WTC11 (cell line): ENCODE data around the gene MC5R. TPM values are rescaled to one million over a fixed set of nuclear protein-coding genes. Genes with fewer than 3 reads are reported as not detected.
A peak's percentile ranks its signal among the peaks of the same experiment; 100 is the strongest.

Experiments used
- ATAC-seq: fragments of 200-7000 bp; cut with Tn5 transposase; 2 replicates; pipeline ENCODE4 v1.10.0; 2021; ENCODE audit warnings: mild to moderate bottlenecking, moderate library complexity
- CTCF ChIA-PET: fragments of 300-600 bp; sonication (Branson Sonifier 250); formaldehyde crosslinking; loops from one replicate; lab custom pipeline; 2021; ENCODE audit warnings: antibody characterized with exemption; lab: Charles Lee
- POLR2A ChIA-PET: fragments of 350-600 bp; sonication (Branson Sonifier 250); formaldehyde crosslinking; loops from one replicate; lab custom pipeline; 2021; ENCODE audit warnings: antibody characterized with exemption; lab: Charles Lee
- DNase-seq: peaks from one replicate; pipeline ENCODE4 v3.0.0; 2021; ENCODE audit warnings: low spot score
- H3K27ac Mint-ChIP-seq: 2 replicates; pipeline ENCODE4 v1.8.0; 2021; ENCODE audit warnings: mixed read lengths
- H3K27me3 Mint-ChIP-seq: 2 replicates; pipeline ENCODE4 v1.8.0; 2021; ENCODE audit warnings: low read depth, mild to moderate bottlenecking, moderate library complexity, mixed read lengths
- H3K36me3 Mint-ChIP-seq: 2 replicates; pipeline ENCODE4 v1.8.0; 2021; ENCODE audit warnings: mixed read lengths
- H3K4me1 Mint-ChIP-seq: 2 replicates; pipeline ENCODE4 v1.8.0; 2022; ENCODE audit warnings: mixed read lengths
- H3K4me3 Mint-ChIP-seq: 2 replicates; pipeline ENCODE4 v1.8.0; 2021; ENCODE audit warnings: mild to moderate bottlenecking, moderate library complexity, mixed read lengths
- H3K9me3 Mint-ChIP-seq: 2 replicates; pipeline ENCODE4 v1.8.0; 2021; ENCODE audit warnings: mixed read lengths
- ATF1 ChIP-seq: sonication (generic); formaldehyde crosslinking; IDR thresholded peaks from 2 replicates; pipeline ENCODE4 v1.8.1; 2023; ENCODE audit warnings: mild to moderate bottlenecking, moderate library complexity, missing genetic modification reagents
- CBFB ChIP-seq: sonication (generic); formaldehyde crosslinking; IDR thresholded peaks from 2 replicates; pipeline ENCODE4 v1.8.1; 2022; ENCODE audit warnings: mild to moderate bottlenecking, low read depth, missing genetic modification reagents
- EMX1 ChIP-seq: fragments of 250-450 bp; sonication (Bioruptor Pico); IDR thresholded peaks from 2 replicates; pipeline ENCODE4 v1.8.0; 2021; ENCODE audit warnings: mild to moderate bottlenecking
- JUN ChIP-seq: sonication (generic); formaldehyde crosslinking; IDR thresholded peaks from 2 replicates; pipeline ENCODE4 v1.8.0; 2023; ENCODE audit warnings: mild to moderate bottlenecking, missing genetic modification reagents
- NFATC4 ChIP-seq: fragments of 250-450 bp; sonication (Bioruptor Pico); IDR thresholded peaks from 2 replicates; pipeline ENCODE4 v1.9.0; 2021; ENCODE audit warnings: mild to moderate bottlenecking
- NFYB ChIP-seq: sonication (generic); formaldehyde crosslinking; conservative IDR thresholded peaks from 2 replicates; pipeline ENCODE4 v1.8.0; 2022; ENCODE audit warnings: low read depth, missing genetic modification reagents
- NR3C1 ChIP-seq: sonication (generic); formaldehyde crosslinking; conservative IDR thresholded peaks from 2 replicates; pipeline ENCODE4 v1.8.1; 2023; ENCODE audit warnings: low read depth, mild to moderate bottlenecking, missing genetic modification reagents
- SOX15 ChIP-seq: fragments of 250-450 bp; sonication (Bioruptor Pico); IDR thresholded peaks from 2 replicates; pipeline ENCODE4 v1.9.0; 2021; ENCODE audit warnings: mild to moderate bottlenecking
- SP1 ChIP-seq: sonication (generic); formaldehyde crosslinking; conservative IDR thresholded peaks from 2 replicates; pipeline ENCODE4 v1.8.1; 2022; ENCODE audit warnings: missing genetic modification reagents
- TCF7 ChIP-seq: sonication (generic); formaldehyde crosslinking; IDR thresholded peaks from 2 replicates; pipeline ENCODE4 v1.8.0; 2022; ENCODE audit warnings: mild to moderate bottlenecking, low read depth, missing genetic modification reagents, moderate library complexity
- TEAD1 ChIP-seq: sonication (generic); formaldehyde crosslinking; IDR thresholded peaks from 2 replicates; pipeline ENCODE4 v1.8.0; 2022; ENCODE audit warnings: mild to moderate bottlenecking, missing genetic modification reagents
- ZNF121 ChIP-seq: sonication (generic); formaldehyde crosslinking; IDR thresholded peaks from 2 replicates; pipeline ENCODE4 v1.8.0; 2023; ENCODE audit warnings: missing genetic modification reagents
- ZNF317 ChIP-seq: sonication (generic); formaldehyde crosslinking; IDR thresholded peaks from 2 replicates; pipeline ENCODE4 v1.8.1; 2023; ENCODE audit warnings: low read depth, mild to moderate bottlenecking, moderate library complexity, missing genetic modification reagents, borderline replicate concordance
- ZNF423 ChIP-seq: fragments of 250-450 bp; sonication (Bioruptor Pico); IDR thresholded peaks from 2 replicates; pipeline ENCODE4 v2.1.2; 2022; ENCODE audit warnings: mild to moderate bottlenecking, moderate library complexity
- total RNA-seq: library from RNA; stranded (reverse); gene quantifications from 3 replicates; pipeline ENCODE4 v1.2.3, GENCODE V29; 2021
- TF ChIP-seq, protein P1 (sequence below): sonication (generic); formaldehyde crosslinking; IDR thresholded peaks from 2 replicates; pipeline ENCODE4 v1.8.1; 2022; ENCODE audit warnings: mild to moderate bottlenecking, moderate library complexity, missing genetic modification reagents
- TF ChIP-seq, protein P2 (sequence below): fragments of 250-450 bp; sonication (Bioruptor Pico); IDR thresholded peaks from 2 replicates; pipeline ENCODE4 v1.9.0; 2021; ENCODE audit warnings: mild to moderate bottlenecking
- TF ChIP-seq, protein P3 (sequence below): sonication (generic); formaldehyde crosslinking; IDR thresholded peaks from 2 replicates; pipeline ENCODE4 v1.8.1; 2023; ENCODE audit warnings: mild to moderate bottlenecking, missing genetic modification reagents, borderline replicate concordance
- TF ChIP-seq, protein P4 (sequence below): sonication (generic); formaldehyde crosslinking; IDR thresholded peaks from 2 replicates; pipeline ENCODE4 v1.8.1; 2023; ENCODE audit warnings: mild to moderate bottlenecking, missing genetic modification reagents, moderate library complexity
- TF ChIP-seq, protein P5 (sequence below): sonication (generic); formaldehyde crosslinking; IDR thresholded peaks from 2 replicates; pipeline ENCODE4 v1.8.1; 2022; ENCODE audit warnings: low read depth, missing genetic modification reagents, borderline replicate concordance
- TF ChIP-seq, protein P6 (sequence below): sonication (generic); formaldehyde crosslinking; IDR thresholded peaks from 2 replicates; pipeline ENCODE4 v1.8.1; 2022; ENCODE audit warnings: mild to moderate bottlenecking, missing genetic modification reagents, moderate library complexity, borderline replicate concordance

MC5R gene
- total RNA-seq, 1 experiment from 2014 or later: 0.15 TPM

DNA sequence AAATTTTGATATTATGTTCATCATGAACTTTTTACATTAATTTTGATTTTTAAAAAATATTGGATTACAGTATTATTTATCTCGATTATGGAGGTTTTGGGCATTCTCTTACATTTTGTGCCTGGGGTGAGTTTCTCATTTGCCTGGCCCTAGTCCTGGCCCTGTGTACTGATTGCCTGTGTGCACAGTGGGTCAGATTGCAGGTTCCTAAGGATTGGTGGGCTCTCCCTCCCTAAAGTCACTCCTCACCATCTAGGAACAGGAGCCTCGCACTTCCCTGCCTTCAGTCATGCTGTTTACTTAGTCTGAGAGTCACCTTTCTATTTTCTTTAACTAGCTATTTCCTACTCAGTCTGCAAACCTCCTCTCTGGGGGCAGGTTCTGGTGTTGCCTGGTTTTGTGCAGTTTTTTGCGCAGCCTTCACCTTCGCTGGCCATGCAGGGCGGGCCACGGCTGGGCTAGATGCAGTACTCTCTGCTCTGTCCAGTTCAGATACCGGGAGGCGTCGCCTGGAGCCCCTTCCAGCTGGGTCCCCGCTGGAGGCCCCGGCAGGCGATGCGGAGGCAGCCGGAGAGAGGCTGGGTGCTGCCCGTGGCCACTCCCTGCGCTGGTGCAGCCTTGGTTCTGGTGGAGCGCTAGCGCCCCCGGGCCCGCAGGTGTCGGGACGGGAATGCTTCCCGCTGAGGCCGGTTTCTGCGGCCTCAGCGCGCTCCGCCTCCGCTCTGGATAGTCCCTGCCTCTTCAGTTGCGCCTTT is 23.3 kb upstream of the MC5R start:
- H3K27ac Mint-ChIP-seq: no peak overlapping the region
- peaks cover 13% of the 10 kb centered on the region for H3K27me3 Mint-ChIP-seq
- no peaks in the 10 kb centered on the region; the same call in 1 of the 2 replicates for H3K36me3 Mint-ChIP-seq
- peaks cover 6% of the 10 kb centered on the region for H3K9me3 Mint-ChIP-seq
- peak; percentile 85 for ATAC-seq
- DNase-seq: peak; percentile 74
- H3K4me1 Mint-ChIP-seq: peaks cover 46% of the 10 kb centered on the region
- CTCF ChIA-PET: interaction anchor here (0.8 to 4.9 kb wide), 3 partner anchors 12 to 24 kb away, joined by 3 to 36 read pairs (median 4); partner anchors contain the start of gene MC5R
- POLR2A ChIA-PET: no interaction called here
- H3K4me3 Mint-ChIP-seq: peak overlapping the region; percentile 68
- peak; percentile 96 for TF ChIP-seq ZNF423
- TF ChIP-seq CBFB (CRISPR knock-in tag): no peak
- TF ChIP-seq ZNF121 (CRISPR knock-in tag): 0 out of 2 replicates have a peak, but pooled peaks have one; percentile 52
- no peak for TF ChIP-seq TEAD1 (CRISPR knock-in tag)
- TF ChIP-seq, all 79 proteins: peak for 2

DNA sequence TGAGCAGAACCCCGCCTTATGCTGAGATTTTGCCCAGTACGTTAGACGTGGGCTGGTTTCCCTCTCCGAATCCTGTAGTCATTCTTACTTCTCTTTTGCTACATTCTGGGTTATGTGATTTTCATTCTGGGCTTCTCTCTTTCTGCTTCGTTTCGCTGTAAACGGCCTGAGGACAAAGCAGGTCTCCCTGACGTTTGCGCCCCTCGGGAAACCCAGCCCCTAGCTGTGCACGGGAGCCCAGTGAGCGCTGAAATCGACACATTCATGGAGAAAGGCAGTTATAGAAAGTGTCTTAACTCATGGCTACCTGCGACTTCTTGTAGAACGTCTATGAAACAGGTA is 22.7 kb upstream of the MC5R start:
- CTCF ChIA-PET: interaction anchor here (4.9 kb wide), 1 partner anchor 11 kb away, joined by 36 read pairs; no protein-coding TSS in a partner anchor
- peak; percentile 37 for ATAC-seq
- no peak for DNase-seq
- Mint-ChIP-seq H3K4me1 (peaks cover 51% of the 10 kb centered on the region), H3K36me3 (no peaks in the 10 kb centered on the region; the same call in 1 of the 2 replicates), H3K27me3 (peaks cover 13% of the 10 kb centered on the region), H3K9me3 (peaks cover 6% of the 10 kb centered on the region), H3K27ac (no peak overlapping the region), H3K4me3 (peak overlapping the region; percentile 68)
- POLR2A ChIA-PET: no interaction called here
- TF ChIP-seq, protein P1, sequence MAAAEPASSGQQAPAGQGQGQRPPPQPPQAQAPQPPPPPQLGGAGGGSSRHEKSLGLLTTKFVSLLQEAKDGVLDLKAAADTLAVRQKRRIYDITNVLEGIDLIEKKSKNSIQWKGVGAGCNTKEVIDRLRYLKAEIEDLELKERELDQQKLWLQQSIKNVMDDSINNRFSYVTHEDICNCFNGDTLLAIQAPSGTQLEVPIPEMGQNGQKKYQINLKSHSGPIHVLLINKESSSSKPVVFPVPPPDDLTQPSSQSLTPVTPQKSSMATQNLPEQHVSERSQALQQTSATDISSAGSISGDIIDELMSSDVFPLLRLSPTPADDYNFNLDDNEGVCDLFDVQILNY: no peak
- no peak for TF ChIP-seq SOX15 (CRISPR knock-in tag)
- no peak for TF ChIP-seq NFATC4 (CRISPR knock-in tag)
- no peak for TF ChIP-seq ZNF317

DNA sequence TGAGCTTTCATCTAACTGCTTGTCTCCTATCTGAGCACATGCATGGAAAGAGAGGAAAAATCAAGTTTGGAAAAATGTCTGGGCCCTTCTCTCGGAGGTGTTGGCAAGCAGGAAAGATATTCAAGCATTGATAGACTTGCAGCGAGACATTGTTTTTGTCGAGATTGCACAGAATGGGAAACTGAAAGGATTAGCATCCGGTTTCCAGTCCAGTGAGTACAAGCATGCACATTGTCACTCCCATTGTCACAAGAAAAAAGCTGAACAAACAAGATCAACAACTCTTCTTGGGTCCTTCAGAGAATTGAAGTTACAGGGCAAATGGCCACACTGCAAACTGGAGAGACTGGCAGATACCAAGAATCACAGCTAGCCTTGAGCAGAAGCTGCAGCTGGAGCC is 19.6 kb upstream of the MC5R start:
- ChIA-PET CTCF (interaction anchor here (4.9 kb wide), 1 partner anchor 8 kb away, joined by 36 read pairs; no protein-coding TSS in a partner anchor), POLR2A (no interaction called here)
- Mint-ChIP-seq H3K4me1 (peaks cover 58% of the 10 kb centered on the region), H3K9me3 (peaks cover 6% of the 10 kb centered on the region), H3K27ac (no peak overlapping the region), H3K27me3 (peaks cover 11% of the 10 kb centered on the region), H3K36me3 (no peaks in the 10 kb centered on the region; the same call in 1 of the 2 replicates), H3K4me3 (no peak overlapping the region)
- DNase-seq (no peak), ATAC-seq (no peak)
- TF ChIP-seq NFYB (CRISPR knock-in tag): no peak
- no peak for TF ChIP-seq JUN (CRISPR knock-in tag)
- TF ChIP-seq, protein P2, sequence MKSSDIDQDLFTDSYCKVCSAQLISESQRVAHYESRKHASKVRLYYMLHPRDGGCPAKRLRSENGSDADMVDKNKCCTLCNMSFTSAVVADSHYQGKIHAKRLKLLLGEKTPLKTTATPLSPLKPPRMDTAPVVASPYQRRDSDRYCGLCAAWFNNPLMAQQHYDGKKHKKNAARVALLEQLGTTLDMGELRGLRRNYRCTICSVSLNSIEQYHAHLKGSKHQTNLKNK (CRISPR knock-in tag): no peak
- TF ChIP-seq, protein P3, sequence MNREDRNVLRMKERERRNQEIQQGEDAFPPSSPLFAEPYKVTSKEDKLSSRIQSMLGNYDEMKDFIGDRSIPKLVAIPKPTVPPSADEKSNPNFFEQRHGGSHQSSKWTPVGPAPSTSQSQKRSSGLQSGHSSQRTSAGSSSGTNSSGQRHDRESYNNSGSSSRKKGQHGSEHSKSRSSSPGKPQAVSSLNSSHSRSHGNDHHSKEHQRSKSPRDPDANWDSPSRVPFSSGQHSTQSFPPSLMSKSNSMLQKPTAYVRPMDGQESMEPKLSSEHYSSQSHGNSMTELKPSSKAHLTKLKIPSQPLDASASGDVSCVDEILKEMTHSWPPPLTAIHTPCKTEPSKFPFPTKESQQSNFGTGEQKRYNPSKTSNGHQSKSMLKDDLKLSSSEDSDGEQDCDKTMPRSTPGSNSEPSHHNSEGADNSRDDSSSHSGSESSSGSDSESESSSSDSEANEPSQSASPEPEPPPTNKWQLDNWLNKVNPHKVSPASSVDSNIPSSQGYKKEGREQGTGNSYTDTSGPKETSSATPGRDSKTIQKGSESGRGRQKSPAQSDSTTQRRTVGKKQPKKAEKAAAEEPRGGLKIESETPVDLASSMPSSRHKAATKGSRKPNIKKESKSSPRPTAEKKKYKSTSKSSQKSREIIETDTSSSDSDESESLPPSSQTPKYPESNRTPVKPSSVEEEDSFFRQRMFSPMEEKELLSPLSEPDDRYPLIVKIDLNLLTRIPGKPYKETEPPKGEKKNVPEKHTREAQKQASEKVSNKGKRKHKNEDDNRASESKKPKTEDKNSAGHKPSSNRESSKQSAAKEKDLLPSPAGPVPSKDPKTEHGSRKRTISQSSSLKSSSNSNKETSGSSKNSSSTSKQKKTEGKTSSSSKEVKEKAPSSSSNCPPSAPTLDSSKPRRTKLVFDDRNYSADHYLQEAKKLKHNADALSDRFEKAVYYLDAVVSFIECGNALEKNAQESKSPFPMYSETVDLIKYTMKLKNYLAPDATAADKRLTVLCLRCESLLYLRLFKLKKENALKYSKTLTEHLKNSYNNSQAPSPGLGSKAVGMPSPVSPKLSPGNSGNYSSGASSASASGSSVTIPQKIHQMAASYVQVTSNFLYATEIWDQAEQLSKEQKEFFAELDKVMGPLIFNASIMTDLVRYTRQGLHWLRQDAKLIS (CRISPR knock-in tag): no peak
- TF ChIP-seq, protein P4, sequence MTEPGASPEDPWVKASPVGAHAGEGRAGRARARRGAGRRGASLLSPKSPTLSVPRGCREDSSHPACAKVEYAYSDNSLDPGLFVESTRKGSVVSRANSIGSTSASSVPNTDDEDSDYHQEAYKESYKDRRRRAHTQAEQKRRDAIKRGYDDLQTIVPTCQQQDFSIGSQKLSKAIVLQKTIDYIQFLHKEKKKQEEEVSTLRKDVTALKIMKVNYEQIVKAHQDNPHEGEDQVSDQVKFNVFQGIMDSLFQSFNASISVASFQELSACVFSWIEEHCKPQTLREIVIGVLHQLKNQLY (CRISPR knock-in tag): no peak
- no peak for TF ChIP-seq NR3C1 (CRISPR knock-in tag)
- no peak for TF ChIP-seq EMX1 (CRISPR knock-in tag)
- TF ChIP-seq SOX15 (CRISPR knock-in tag): no peak
- no peak for TF ChIP-seq ATF1 (CRISPR knock-in tag)
- no peak for TF ChIP-seq TCF7 (CRISPR knock-in tag)
- TF ChIP-seq, protein P5, sequence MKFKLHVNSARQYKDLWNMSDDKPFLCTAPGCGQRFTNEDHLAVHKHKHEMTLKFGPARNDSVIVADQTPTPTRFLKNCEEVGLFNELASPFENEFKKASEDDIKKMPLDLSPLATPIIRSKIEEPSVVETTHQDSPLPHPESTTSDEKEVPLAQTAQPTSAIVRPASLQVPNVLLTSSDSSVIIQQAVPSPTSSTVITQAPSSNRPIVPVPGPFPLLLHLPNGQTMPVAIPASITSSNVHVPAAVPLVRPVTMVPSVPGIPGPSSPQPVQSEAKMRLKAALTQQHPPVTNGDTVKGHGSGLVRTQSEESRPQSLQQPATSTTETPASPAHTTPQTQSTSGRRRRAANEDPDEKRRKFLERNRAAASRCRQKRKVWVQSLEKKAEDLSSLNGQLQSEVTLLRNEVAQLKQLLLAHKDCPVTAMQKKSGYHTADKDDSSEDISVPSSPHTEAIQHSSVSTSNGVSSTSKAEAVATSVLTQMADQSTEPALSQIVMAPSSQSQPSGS: no peak
- TF ChIP-seq SP1 (CRISPR knock-in tag): no peak
- TF ChIP-seq, protein P6, sequence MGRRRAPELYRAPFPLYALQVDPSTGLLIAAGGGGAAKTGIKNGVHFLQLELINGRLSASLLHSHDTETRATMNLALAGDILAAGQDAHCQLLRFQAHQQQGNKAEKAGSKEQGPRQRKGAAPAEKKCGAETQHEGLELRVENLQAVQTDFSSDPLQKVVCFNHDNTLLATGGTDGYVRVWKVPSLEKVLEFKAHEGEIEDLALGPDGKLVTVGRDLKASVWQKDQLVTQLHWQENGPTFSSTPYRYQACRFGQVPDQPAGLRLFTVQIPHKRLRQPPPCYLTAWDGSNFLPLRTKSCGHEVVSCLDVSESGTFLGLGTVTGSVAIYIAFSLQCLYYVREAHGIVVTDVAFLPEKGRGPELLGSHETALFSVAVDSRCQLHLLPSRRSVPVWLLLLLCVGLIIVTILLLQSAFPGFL (CRISPR knock-in tag): no peak
